Testis (tissue), 3 donors: ENCODE results near the gene GABARAPL2. TPM values are rescaled to one million over a fixed set of nuclear protein-coding genes. Genes with fewer than 3 reads are reported as not detected.

Source experiments
- DNase-seq: peaks from one replicate; pipeline ENCODE4 v3.0.0-alpha.2; 2019
- H3K27ac ChIP-seq, 2 donors: fragments of 200-600 bp; sonication (generic); one replicate each; pipeline ENCODE4 v1.5.1; 2019
- H3K27me3 ChIP-seq: fragments of 200-600 bp; sonication (generic); one replicate; pipeline ENCODE4 v1.5.1; 2019
- H3K36me3 ChIP-seq: fragments of 200-600 bp; sonication (generic); one replicate; pipeline ENCODE4 v1.5.1; 2017; ENCODE audit warnings: low read depth; ENCODE audit errors: missing control alignments
- H3K4me1 ChIP-seq: fragments of 200-600 bp; sonication (generic); one replicate; pipeline ENCODE4 v1.5.1; 2019
- H3K4me3 ChIP-seq, 2 donors: fragments of 200-600 bp; sonication (generic); one replicate each; pipeline ENCODE4 v1.5.1; 2017 to 2019
- H3K9me3 ChIP-seq: fragments of 200-600 bp; sonication (generic); one replicate; pipeline ENCODE4 v1.5.1; 2017
- CTCF ChIP-seq, 3 experiments: fragments of 450-650 bp in 2 of 3; fragments of 200-600 bp in 1 of 3; sonication (generic) in 1 of 3; IDR thresholded peaks; one replicate each; pipeline ENCODE4 v1.5.1; 2016 to 2019; ENCODE audit warnings: antibody characterized with exemption in 3 of 3, mild to moderate bottlenecking in 2 of 3, moderate library complexity in 1 of 3
- POLR2A ChIP-seq: fragments of 450-650 bp; IDR thresholded peaks from one replicate; pipeline ENCODE4 v1.6.1; 2017; ENCODE audit warnings: antibody characterized with exemption, mild to moderate bottlenecking, moderate library complexity
- WGBS, 2 donors: methylation state at CpG; one replicate each; pipeline ENCODE4 v1.1.5; 2018; 5-methylcytosine and 5-hydroxymethylcytosine counted together
- intact Hi-C: fragments of 100-400 bp; cut with DNase I; formaldehyde crosslinking; loops from one replicate; pipeline ENCODE4 v1.15.1; 2023; ENCODE audit warnings: low total_unique reads
- polyA plus RNA-seq: library from polyadenylated mRNA; stranded (reverse); fragments of 350-450 nt; fragmentation: Illumina TruSeq; extraction: RNeasy Lipid Tissue Mini Kit (QIAGEN cat#74804); gene quantifications from one replicate; pipeline ENCODE4 v1.2.3, GENCODE V29; 2014; ENCODE audit warnings: low read depth, low replicate concordance; ENCODE audit not compliant: insufficient read depth
- total RNA-seq, 2 donors: library from RNA; depleted of rRNA; stranded (reverse); fragments of >200 nt; gene quantifications; one replicate each; pipeline ENCODE4 v1.2.3, GENCODE V29; 2016

Gene GABARAPL2
- total and polyA plus RNA-seq, 3 donors from 2014 or later = 113 to 157 (median 122) TPM

GRCh38 chr16:75615619-75616018, 49.4 kb downstream of the GABARAPL2 start:
- Histone ChIP-seq H3K4me1 (no peaks in the 10 kb centered on the region), H3K9me3 (no peaks in the 10 kb centered on the region), H3K4me3 (no peak overlapping the region), H3K27me3 (no peaks in the 10 kb centered on the region), H3K27ac (no peak overlapping the region), H3K36me3 (no peaks in the 10 kb centered on the region)
- intact Hi-C loops = no loop called here
- TF ChIP-seq CTCF (IDR thresholded peaks at IDR 0.05) (no peak), POLR2A (no peak)
- WGBS, 2 donors = 90 to 100% methylated on average over 2 of the region's 2 CpGs
- DNase-seq = no peak

- Histone ChIP-seq H3K27me3 (no peaks in the 10 kb centered on the region), H3K4me1 (peaks cover under 1% of the 10 kb centered on the region), H3K27ac (no peak overlapping the region), H3K36me3 (no peaks in the 10 kb centered on the region), H3K9me3 (no peaks in the 10 kb centered on the region), H3K4me3 (no peak overlapping the region)
- DNase-seq = no peak
- intact Hi-C loops = no loop called here
- TF ChIP-seq POLR2A = no peak
- TF ChIP-seq CTCF (IDR thresholded peaks at IDR 0.05) = no peak
- 92 to 95% methylated on average over 4 of the region's 4 CpGs for WGBS, 2 donors
Measured at GRCh38 chr16:75616521-75617010, 50.4 kb downstream of the GABARAPL2 start.

DNA sequence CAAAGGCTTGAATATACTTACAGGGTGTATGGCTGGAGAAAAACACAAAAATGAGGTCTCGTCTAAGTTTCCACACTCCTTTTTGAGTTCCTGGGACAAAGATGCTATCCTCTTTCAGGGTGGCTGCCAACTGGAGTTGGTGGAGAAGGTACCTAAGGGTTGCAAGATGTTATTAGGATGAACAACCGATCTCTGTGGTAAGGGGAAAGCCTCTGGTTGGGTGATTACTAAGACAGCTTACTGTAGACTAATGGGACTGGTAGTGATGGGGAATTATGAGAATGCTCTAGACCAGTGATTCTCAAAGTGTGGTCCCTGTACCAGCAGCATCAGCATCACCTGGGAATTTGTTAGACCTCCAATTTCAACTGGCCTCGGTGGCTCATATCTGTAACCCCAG, 50.9 kb downstream of the GABARAPL2 start:
- intact Hi-C loops = no loop called here
- no peaks in the 10 kb centered on the region for H3K36me3 ChIP-seq

DNA sequence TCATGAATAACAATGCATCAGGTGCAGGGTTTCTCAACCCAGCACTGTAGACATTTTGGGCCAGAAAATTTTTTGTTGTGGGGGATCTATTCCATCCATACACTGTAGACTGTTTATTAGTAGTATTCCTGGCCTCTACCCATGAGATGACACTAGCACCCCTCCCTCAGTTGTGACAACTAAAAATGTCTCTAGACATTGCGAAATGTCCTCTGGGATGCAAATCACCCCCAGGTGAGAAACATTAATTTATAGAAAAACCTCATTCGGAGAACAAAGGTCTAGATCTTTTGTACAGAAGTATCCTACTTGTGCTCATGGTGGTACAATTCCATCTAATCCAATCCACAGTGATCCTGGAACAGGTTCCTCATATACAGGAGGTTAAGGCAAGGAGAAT, 52.6 kb downstream of the GABARAPL2 start:
- Histone ChIP-seq H3K4me1 (peaks cover 11% of the 10 kb centered on the region), H3K27ac (no peak overlapping the region), H3K4me3 (no peak overlapping the region), H3K9me3 (no peaks in the 10 kb centered on the region), H3K27me3 (no peaks in the 10 kb centered on the region), H3K36me3 (no peaks in the 10 kb centered on the region)
- intact Hi-C loops = no loop called here
- whole genome bisulfite sequencing, 2 donors = 94 to 97% methylated on average over 2 of the region's 2 CpGs
- TF ChIP-seq POLR2A = no peak
- no peak for TF ChIP-seq CTCF (IDR thresholded peaks at IDR 0.05)
- DNase-seq = no peak

More for the DNA sequence above, 50.9 kb downstream of the GABARAPL2 start:
- TF ChIP-seq CTCF (IDR thresholded peaks at IDR 0.05) (no peak), POLR2A (no peak)
- H3K4me3 ChIP-seq = no peak overlapping the region
- H3K27ac ChIP-seq = no peak overlapping the region
- no peak for DNase-seq
- peaks cover 6% of the 10 kb centered on the region for H3K4me1 ChIP-seq
- 94 to 95% methylated on average over 3 of the region's 3 CpGs for WGBS, 2 donors
- H3K27me3 ChIP-seq = no peaks in the 10 kb centered on the region
- H3K9me3 ChIP-seq = no peaks in the 10 kb centered on the region

DNA sequence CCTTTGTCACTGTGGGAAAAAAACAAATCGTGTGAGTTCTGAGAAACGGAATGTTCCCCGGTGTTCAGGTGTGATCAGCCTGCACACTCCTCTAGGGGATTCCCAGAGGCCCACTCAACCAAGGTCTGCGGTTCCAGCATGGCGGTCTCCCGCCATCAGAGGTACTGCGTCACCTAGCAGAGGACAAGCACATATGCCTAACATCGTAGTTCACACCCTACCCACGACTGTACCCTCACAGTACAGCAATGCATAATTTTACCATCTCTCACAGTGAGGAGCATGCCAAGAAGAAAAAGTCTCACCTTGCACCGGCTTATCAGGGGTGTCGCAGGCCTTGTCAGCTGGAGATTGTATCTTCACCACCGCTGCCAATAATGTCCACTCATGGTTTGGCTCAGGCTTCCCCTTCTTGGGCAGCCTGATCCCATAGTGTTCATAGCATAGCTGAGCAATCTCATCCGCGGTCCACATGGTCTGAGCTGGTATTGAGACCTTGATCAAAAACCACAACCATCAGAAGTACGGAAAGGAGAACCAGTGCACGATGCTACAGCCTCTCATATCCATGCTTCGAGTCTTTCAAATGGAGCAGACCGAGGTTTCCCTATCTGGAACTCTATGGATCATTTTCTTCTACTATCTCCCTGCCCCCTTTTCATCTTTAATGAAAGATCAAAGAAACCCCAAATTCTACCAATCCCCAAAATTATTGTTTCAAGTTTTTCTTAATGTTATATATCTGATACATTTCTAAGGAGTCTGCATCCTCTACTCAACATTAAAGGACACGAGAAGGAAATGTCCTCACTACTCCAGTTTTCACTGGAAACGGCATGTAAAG, 54.4 kb downstream of the GABARAPL2 start:
- H3K9me3 ChIP-seq = no peaks in the 10 kb centered on the region
- no peaks in the 10 kb centered on the region for H3K27me3 ChIP-seq
- no peak for DNase-seq
- no peak overlapping the region for H3K27ac ChIP-seq
- intact Hi-C loops = no loop called here
- H3K36me3 ChIP-seq = no peaks in the 10 kb centered on the region
- TF ChIP-seq POLR2A (no peak), CTCF (IDR thresholded peaks at IDR 0.05) (no peak)
- H3K4me3 ChIP-seq = no peak overlapping the region
- H3K4me1 ChIP-seq = peaks cover 11% of the 10 kb centered on the region
- WGBS, 2 donors = 83 to 86% methylated on average over 19 to 20 of the region's 20 CpGs
